Caco-2 (cell line): Measurements from ENCODE around the gene TXN2. TPM values are rescaled to one million over a fixed set of nuclear protein-coding genes. Genes with fewer than 3 reads are reported as not detected.

Experiments
- BruUV-seq: library from RNA; stranded (reverse); fragments of 400-500 nt; replicated peaks from 2 replicates; lab custom pipeline; 2021; lab: Mats Ljungman, UMichigan
- CTCF ChIA-PET: fragments of 300-600 bp; sonication (Branson Sonifier 250); formaldehyde crosslinking; loops from one replicate; lab custom pipeline; 2022; ENCODE audit warnings: antibody characterized with exemption; lab: Charles Lee
- POLR2A ChIA-PET: fragments of 300-600 bp; sonication (Branson Sonifier 250); formaldehyde crosslinking; loops from one replicate; lab custom pipeline; 2022; ENCODE audit warnings: antibody characterized with exemption; lab: Charles Lee
- DNase-seq, 2 experiments: peaks; one replicate each; pipeline versions ENCODE4 v3.0.0 to v3.0.0-alpha.2; 2020 to 2022
- H3K27me3 ChIP-seq: replicated peaks from 2 replicates; pipeline ENCODE4 v1.6.0; 2011; ENCODE audit warnings: low read length; ENCODE audit not compliant: control insufficient read depth, insufficient read depth
- H3K36me3 ChIP-seq: 2 replicates; pipeline ENCODE4 v1.5.1; 2011; ENCODE audit warnings: low read length; ENCODE audit not compliant: control insufficient read depth, insufficient read depth
- H3K4me1 ChIP-seq: fragments of 250-450 bp; sonication (Bioruptor Pico); 2 replicates; pipeline ENCODE4 v1.5.1; 2020; ENCODE audit warnings: mild to moderate bottlenecking
- H3K4me3 ChIP-seq: 2 replicates; pipeline ENCODE4 v1.5.1; 2011; ENCODE audit warnings: low read depth, mild to moderate bottlenecking, control low read depth, low read length
- H3K9me3 ChIP-seq: fragments of 250-450 bp; sonication (Bioruptor Pico); 2 replicates; pipeline ENCODE4 v1.5.1; 2020; ENCODE audit warnings: mild to moderate bottlenecking, moderate library complexity
- H3K27ac Mint-ChIP-seq: one replicate; pipeline ENCODE4 v1.8.0; 2022; ENCODE audit warnings: mixed read lengths; ENCODE audit not compliant: unreplicated experiment
- H3K27me3 Mint-ChIP-seq: one replicate; pipeline ENCODE4 v1.8.0; 2022; ENCODE audit warnings: mixed read lengths; ENCODE audit not compliant: insufficient read depth, unreplicated experiment
- H3K36me3 Mint-ChIP-seq: one replicate; pipeline ENCODE4 v1.8.0; 2022; ENCODE audit warnings: mild to moderate bottlenecking, mixed read lengths; ENCODE audit not compliant: insufficient read depth, unreplicated experiment
- H3K4me1 Mint-ChIP-seq: one replicate; pipeline ENCODE4 v1.8.0; 2022; ENCODE audit warnings: low read depth, mixed read lengths; ENCODE audit not compliant: unreplicated experiment
- H3K4me3 Mint-ChIP-seq: one replicate; pipeline ENCODE4 v1.8.0; 2022; ENCODE audit warnings: mild to moderate bottlenecking, moderate library complexity, mixed read lengths; ENCODE audit not compliant: unreplicated experiment
- H3K9me3 Mint-ChIP-seq: one replicate; pipeline ENCODE4 v1.8.0; 2022; ENCODE audit warnings: mixed read lengths; ENCODE audit not compliant: unreplicated experiment
- CTCF ChIP-seq, 2 experiments: fragments of 200-600 bp in 1 of 2; IDR thresholded peaks; 1 replicate in 1 of 2; 2 replicates in 1 of 2; pipeline versions ENCODE4 v1.5.1 to v1.8.0; 2011 to 2022; ENCODE audit warnings: antibody characterized with exemption in 1 of 2, control low read depth in 1 of 2, inconsistent platforms in 1 of 2, low read depth in 1 of 2, low read length in 1 of 2, mild to moderate bottlenecking in 1 of 2, moderate library complexity in 1 of 2; ENCODE audit not compliant: insufficient read depth in 1 of 2, severe bottlenecking in 1 of 2, unreplicated experiment in 1 of 2
- intact Hi-C: fragments of 100-400 bp; cut with micrococcal nuclease; formaldehyde crosslinking; loops from one replicate; pipeline ENCODE4 v1.10.0; 2022; ENCODE audit not compliant: unreplicated experiment
- total RNA-seq: library from RNA; stranded (reverse); gene quantifications from 2 replicates; pipeline ENCODE4 v1.2.3, GENCODE V29; 2022

The TXN2 gene
- total RNA-seq, 1 experiment from 2014 or later, result 75.8 TPM

GRCh38 chr22:36469094-36469710 lies 12.2 kb downstream of the TXN2 start:
- Histone ChIP-seq H3K27me3 (no peaks in the 10 kb centered on the region), H3K9me3 (no peaks in the 10 kb centered on the region), H3K4me1 (0 out of 2 replicates have a peak, but pooled peaks cover 3% of the 10 kb centered on the region), H3K4me3 (no peak overlapping the region), H3K36me3 (peaks cover 2% of the 10 kb centered on the region)
- Mint-ChIP-seq H3K4me3 (no peak overlapping the region), H3K27me3 (no peaks in the 10 kb centered on the region), H3K36me3 (peaks cover 30% of the 10 kb centered on the region), H3K9me3 (no peaks in the 10 kb centered on the region), H3K4me1 (no peaks in the 10 kb centered on the region), H3K27ac (no peak overlapping the region)
- no peak for DNase-seq
- CTCF ChIA-PET, result no interaction called here
- TF ChIP-seq CTCF (IDR thresholded peaks at IDR 0.05; ENCODE audit: insufficient read depth in 1 of 2, low read depth in 1 of 2, low read length in 1 of 2, severe bottlenecking in 1 of 2, unreplicated experiment in 1 of 2), result no peak
- BruUV-seq, result no TSS peak
- POLR2A ChIA-PET, result no interaction called here
- intact Hi-C loops, result no loop called here

- Mint-ChIP-seq H3K4me3 (no peak overlapping the region), H3K36me3 (peaks cover 30% of the 10 kb centered on the region), H3K27me3 (no peaks in the 10 kb centered on the region), H3K4me1 (no peaks in the 10 kb centered on the region), H3K9me3 (no peaks in the 10 kb centered on the region), H3K27ac (no peak overlapping the region)
- no peak overlapping the region for H3K4me3 ChIP-seq
- no peaks in the 10 kb centered on the region for H3K9me3 ChIP-seq
- no peak for DNase-seq
- POLR2A ChIA-PET, result no interaction called here
- intact Hi-C loops, result no loop called here
- no peak for TF ChIP-seq CTCF (IDR thresholded peaks at IDR 0.05; ENCODE audit: insufficient read depth in 1 of 2, low read depth in 1 of 2, low read length in 1 of 2, severe bottlenecking in 1 of 2, unreplicated experiment in 1 of 2)
- BruUV-seq, result no TSS peak
- H3K4me1 ChIP-seq, result 0 out of 2 replicates have a peak, but pooled peaks cover 3% of the 10 kb centered on the region
- H3K36me3 ChIP-seq, result no peaks in the 10 kb centered on the region; the same call in 1 of the 2 replicates
- CTCF ChIA-PET, result no interaction called here
- H3K27me3 ChIP-seq, result no peaks in the 10 kb centered on the region
Measured at GRCh38 chr22:36467946-36468345, 13.5 kb downstream of the TXN2 start.

GRCh38 chr22:36467042-36467810 lies 14.2 kb downstream of the TXN2 start:
- Mint-ChIP-seq H3K9me3 (no peaks in the 10 kb centered on the region), H3K27ac (no peak overlapping the region), H3K27me3 (no peaks in the 10 kb centered on the region), H3K4me1 (peaks cover 3% of the 10 kb centered on the region), H3K4me3 (no peak overlapping the region), H3K36me3 (peaks cover 30% of the 10 kb centered on the region)
- H3K36me3 ChIP-seq, result no peaks in the 10 kb centered on the region; the same call in 1 of the 2 replicates
- CTCF ChIA-PET, result no interaction called here
- H3K9me3 ChIP-seq, result no peaks in the 10 kb centered on the region
- TSS peak; percentile 70 for BruUV-seq
- peaks cover 8% of the 10 kb centered on the region for H3K4me1 ChIP-seq
- intact Hi-C loops, result no loop called here
- no peaks in the 10 kb centered on the region for H3K27me3 ChIP-seq
- POLR2A ChIA-PET, result no interaction called here
- no peak for DNase-seq
- TF ChIP-seq CTCF (IDR thresholded peaks at IDR 0.05; ENCODE audit: insufficient read depth in 1 of 2, low read depth in 1 of 2, low read length in 1 of 2, severe bottlenecking in 1 of 2, unreplicated experiment in 1 of 2), result no peak
- H3K4me3 ChIP-seq, result no peak overlapping the region
